ENCODE data around the gene EXT2. TPM values are rescaled to one million over a fixed set of nuclear protein-coding genes. Genes with fewer than 3 reads are reported as not detected.

EXT2 gene
- polyA plus RNA-seq, 1 of the 3 experiments (the other 2 are of a cell fraction): 92.9 TPM

DNA sequence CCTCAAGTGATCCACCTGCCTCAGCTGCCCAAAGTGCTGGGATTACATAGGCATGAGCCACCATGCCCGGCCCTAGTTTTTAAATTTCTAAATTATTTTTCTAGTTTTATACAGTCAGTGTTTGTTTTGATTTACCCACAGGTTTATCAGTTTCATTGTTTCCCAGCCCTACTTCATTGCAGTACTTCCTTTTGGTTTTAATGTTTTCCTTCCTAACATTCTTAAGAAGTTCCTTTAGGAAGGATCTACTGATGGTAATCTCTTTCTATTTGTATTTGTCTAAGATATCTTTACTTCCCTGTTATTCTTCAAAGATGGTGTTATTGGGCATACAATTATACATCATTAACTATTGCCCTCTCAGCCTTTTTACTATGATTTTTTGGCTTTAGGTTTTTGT, 4.9 kb upstream of the EXT2 start:
- ChIA-PET CTCF (interaction anchor here (0.6 to 1.5 kb wide), 2 partner anchors 19 to 201 kb away, joined by 3 to 4 read pairs; no protein-coding TSS in a partner anchor), POLR2A (no interaction called here)
- H3K27ac ChIP-seq (ENCODE audit: low read depth in 2 of 2, low read length in 1 of 2): no peak overlapping the region
- H3K36me3 ChIP-seq (replicated peaks in 1 of 2; ENCODE audit: control insufficient read depth in 1 of 2, insufficient read depth in 2 of 2, low read length in 1 of 2): peaks cover 0 to 3% of the 10 kb centered on the region in 2 experiments
- H4K20me1 ChIP-seq (ENCODE audit: insufficient read depth): no peaks in the 10 kb centered on the region
- H3K9me3 ChIP-seq: no peaks in the 10 kb centered on the region
- H3K27me3 ChIP-seq (ENCODE audit: insufficient read depth): no peaks in the 10 kb centered on the region
- peaks cover 4% of the 10 kb centered on the region for H3F3A ChIP-seq (replicated peaks; ENCODE audit: insufficient read depth)
- 90% methylated on average over 1 of the region's 1 CpG for WGBS (ENCODE audit: low lambda C conversion rate)
- H3K9ac ChIP-seq: no peak overlapping the region
- no peaks in the 10 kb centered on the region for H3K79me2 ChIP-seq (ENCODE audit: insufficient read depth)
- no peak overlapping the region for H3K4me2 ChIP-seq
- peaks cover 0 to 3% of the 10 kb centered on the region in 2 experiments; a peak in 2 of 4 replicates for H3K4me1 ChIP-seq (ENCODE audit: control insufficient read depth in 1 of 2, insufficient read depth in 2 of 2, low read depth in 1 of 2, low read length in 1 of 2)
- H2AFZ ChIP-seq (ENCODE audit: low read depth): no peak overlapping the region
- TF ChIP-seq NRF1 (IDR thresholded peaks at IDR 0.05; ENCODE audit: low read depth, low read length) (no peak), YY1 (IDR thresholded peaks at IDR 0.05; ENCODE audit: low read depth) (no peak), FOXM1 (IDR thresholded peaks at IDR 0.05; ENCODE audit: low read depth) (no peak), NFIC (IDR thresholded peaks at IDR 0.05; ENCODE audit: borderline replicate concordance) (no peak), RCOR1 (IDR thresholded peaks at IDR 0.05; ENCODE audit: low read length) (no peak), RAD21 (IDR thresholded peaks at IDR 0.05; ENCODE audit: low read length) (no peak), CHD2 (IDR thresholded peaks at IDR 0.05; ENCODE audit: low read length, partially characterized antibody) (no peak), GABPA (IDR thresholded peaks at IDR 0.05; ENCODE audit: low read depth) (no peak)
- TF ChIP-seq, protein P1, sequence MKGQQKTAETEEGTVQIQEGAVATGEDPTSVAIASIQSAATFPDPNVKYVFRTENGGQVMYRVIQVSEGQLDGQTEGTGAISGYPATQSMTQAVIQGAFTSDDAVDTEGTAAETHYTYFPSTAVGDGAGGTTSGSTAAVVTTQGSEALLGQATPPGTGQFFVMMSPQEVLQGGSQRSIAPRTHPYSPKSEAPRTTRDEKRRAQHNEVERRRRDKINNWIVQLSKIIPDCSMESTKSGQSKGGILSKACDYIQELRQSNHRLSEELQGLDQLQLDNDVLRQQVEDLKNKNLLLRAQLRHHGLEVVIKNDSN (IDR thresholded peaks at IDR 0.05; ENCODE audit: borderline replicate concordance, low read depth): no peak
- no peaks in the 10 kb centered on the region for H3K9me2 ChIP-seq
- H3K4me3 ChIP-seq (ENCODE audit: low read depth in 2 of 2, low read length in 1 of 2): no peak overlapping the region
- DNase-seq: no peak

DNA sequence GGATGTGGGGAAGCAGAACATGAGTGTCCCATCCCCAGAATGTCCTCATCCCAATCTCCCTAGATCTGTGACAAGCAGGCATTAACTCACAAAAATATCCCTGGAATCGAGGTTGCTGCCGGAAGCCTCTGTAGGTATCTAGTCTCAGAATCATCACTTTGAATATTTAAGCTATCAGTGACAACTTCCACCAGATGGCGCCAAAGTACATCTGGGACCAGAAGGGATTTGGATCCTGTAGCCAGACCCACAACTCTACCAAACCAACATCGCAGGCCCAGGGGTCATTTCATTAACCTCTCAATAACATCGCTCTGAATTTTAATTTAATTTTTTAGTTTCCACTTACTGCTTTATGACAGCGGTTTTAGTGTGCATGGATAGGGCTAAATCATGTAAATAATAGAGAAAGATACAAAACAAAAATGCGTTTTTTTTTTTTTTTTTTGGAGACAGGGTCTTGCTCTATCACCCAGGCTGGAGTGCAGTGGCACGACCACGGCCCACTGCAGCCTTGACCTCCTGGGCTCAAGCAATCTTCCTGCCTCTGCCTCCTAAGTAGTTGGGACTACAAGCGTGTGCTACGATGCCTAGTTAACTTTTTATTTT, 1.1 kb upstream of the EXT2 start:
- Histone ChIP-seq H3K9ac (no peak overlapping the region), H3K79me2 (ENCODE audit: insufficient read depth) (peaks cover 30% of the 10 kb centered on the region), H3K9me2 (no peaks in the 10 kb centered on the region), H2AFZ (ENCODE audit: low read depth) (no peak overlapping the region), H3K27me3 (ENCODE audit: insufficient read depth) (no peaks in the 10 kb centered on the region), H3K4me3 (ENCODE audit: low read depth in 2 of 2, low read length in 1 of 2) (no peak overlapping the region), H3F3A (replicated peaks; ENCODE audit: insufficient read depth) (peaks cover 4% of the 10 kb centered on the region), H3K4me1 (ENCODE audit: control insufficient read depth in 1 of 2, insufficient read depth in 2 of 2, low read depth in 1 of 2, low read length in 1 of 2) (peaks cover 3 to 9% of the 10 kb centered on the region in 2 experiments; a peak in 3 of 4 replicates), H3K27ac (ENCODE audit: low read depth in 2 of 2, low read length in 1 of 2) (no peak overlapping the region), H3K4me2 (no peak overlapping the region), H3K36me3 (replicated peaks in 1 of 2; ENCODE audit: control insufficient read depth in 1 of 2, insufficient read depth in 2 of 2, low read length in 1 of 2) (no peaks in the 10 kb centered on the region), H4K20me1 (ENCODE audit: insufficient read depth) (0 out of 2 replicates have a peak, but pooled peaks cover 11% of the 10 kb centered on the region), H3K9me3 (no peaks in the 10 kb centered on the region)
- WGBS (ENCODE audit: low lambda C conversion rate): 30% methylated on average over 11 of the region's 11 CpGs
- ChIA-PET POLR2A (interaction anchor here (1.0 kb wide), 1 partner anchor 146 kb away, joined by 3 read pairs; no protein-coding TSS in a partner anchor), CTCF (interaction anchor here (0.6 to 4.5 kb wide), 48 partner anchors 8 to 523 kb away, joined by 3 to 88 read pairs (median 5); partner anchors contain the start of gene ACCS)
- TF ChIP-seq YY1 (IDR thresholded peaks at IDR 0.05; ENCODE audit: low read depth): no peak
- TF ChIP-seq EP300 (IDR thresholded peaks at IDR 0.05; ENCODE audit: borderline replicate concordance in 1 of 2, low read depth in 1 of 2, low read length in 1 of 2): no peak
- TF ChIP-seq CHD2 (IDR thresholded peaks at IDR 0.05; ENCODE audit: low read length, partially characterized antibody): peak; percentile 14
- peak; percentile 75 for TF ChIP-seq RAD21 (IDR thresholded peaks at IDR 0.05; ENCODE audit: low read length)
- TF ChIP-seq, protein P2, sequence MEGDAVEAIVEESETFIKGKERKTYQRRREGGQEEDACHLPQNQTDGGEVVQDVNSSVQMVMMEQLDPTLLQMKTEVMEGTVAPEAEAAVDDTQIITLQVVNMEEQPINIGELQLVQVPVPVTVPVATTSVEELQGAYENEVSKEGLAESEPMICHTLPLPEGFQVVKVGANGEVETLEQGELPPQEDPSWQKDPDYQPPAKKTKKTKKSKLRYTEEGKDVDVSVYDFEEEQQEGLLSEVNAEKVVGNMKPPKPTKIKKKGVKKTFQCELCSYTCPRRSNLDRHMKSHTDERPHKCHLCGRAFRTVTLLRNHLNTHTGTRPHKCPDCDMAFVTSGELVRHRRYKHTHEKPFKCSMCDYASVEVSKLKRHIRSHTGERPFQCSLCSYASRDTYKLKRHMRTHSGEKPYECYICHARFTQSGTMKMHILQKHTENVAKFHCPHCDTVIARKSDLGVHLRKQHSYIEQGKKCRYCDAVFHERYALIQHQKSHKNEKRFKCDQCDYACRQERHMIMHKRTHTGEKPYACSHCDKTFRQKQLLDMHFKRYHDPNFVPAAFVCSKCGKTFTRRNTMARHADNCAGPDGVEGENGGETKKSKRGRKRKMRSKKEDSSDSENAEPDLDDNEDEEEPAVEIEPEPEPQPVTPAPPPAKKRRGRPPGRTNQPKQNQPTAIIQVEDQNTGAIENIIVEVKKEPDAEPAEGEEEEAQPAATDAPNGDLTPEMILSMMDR (IDR thresholded peaks at IDR 0.05): peak; percentile 82
- no peak for TF ChIP-seq SIN3A (IDR thresholded peaks at IDR 0.05; ENCODE audit: borderline replicate concordance, low read depth, low read length)
- no peak for TF ChIP-seq FOSL2 (IDR thresholded peaks at IDR 0.05; ENCODE audit: borderline replicate concordance, low read depth)
- no peak for TF ChIP-seq ELF1 (IDR thresholded peaks at IDR 0.05)
- TF ChIP-seq SMC3 (IDR thresholded peaks at IDR 0.05; ENCODE audit: low read depth, low read length): peak; percentile 65
- no peak for TF ChIP-seq FOXJ3 (CRISPR knock-in tag; IDR thresholded peaks at IDR 0.05)
- TF ChIP-seq MXI1 (IDR thresholded peaks at IDR 0.05; ENCODE audit: low read depth, low read length): no peak
- TF ChIP-seq NFIC (IDR thresholded peaks at IDR 0.05; ENCODE audit: borderline replicate concordance): no peak
- no peak for TF ChIP-seq NRF1 (IDR thresholded peaks at IDR 0.05; ENCODE audit: low read depth, low read length)
- no peak for TF ChIP-seq POLR2AphosphoS5 (IDR thresholded peaks at IDR 0.05; ENCODE audit: low read depth, low read length)
- TF ChIP-seq RCOR1 (IDR thresholded peaks at IDR 0.05; ENCODE audit: low read length): peak; percentile 58; the same call in 1 of the 2 replicates
- DNase-seq: peak; percentile 82
